Type B pancreatic cell (in vitro differentiated cells): ENCODE data around the gene CNOT10. TPM values are rescaled to one million over a fixed set of nuclear protein-coding genes. Genes with fewer than 3 reads are reported as not detected.

Experiments
- DNase-seq: peaks from one replicate; pipeline ENCODE4 v3.0.0; 2021; ENCODE audit warnings: mixed read lengths; ENCODE audit not compliant: unreplicated experiment; ENCODE audit errors: extremely low spot score
- H3K27ac Mint-ChIP-seq: 2 replicates; pipeline ENCODE4 v1.8.0; 2021; ENCODE audit warnings: mild to moderate bottlenecking, mixed read lengths
- H3K27me3 Mint-ChIP-seq: 2 replicates; pipeline ENCODE4 v1.8.0; 2021; ENCODE audit warnings: mixed read lengths
- H3K36me3 Mint-ChIP-seq: 2 replicates; pipeline ENCODE4 v1.8.0; 2021; ENCODE audit warnings: mixed read lengths
- H3K4me1 Mint-ChIP-seq: one replicate; pipeline ENCODE4 v1.8.0; 2021; ENCODE audit warnings: mixed read lengths; ENCODE audit not compliant: unreplicated experiment
- H3K4me3 Mint-ChIP-seq: 2 replicates; pipeline ENCODE4 v1.8.0; 2021; ENCODE audit warnings: mild to moderate bottlenecking, mixed read lengths
- H3K9me3 Mint-ChIP-seq: 2 replicates; pipeline ENCODE4 v1.8.0; 2021; ENCODE audit warnings: mixed read lengths
- CTCF ChIP-seq: fragments of 200-600 bp; sonication (generic); conservative IDR thresholded peaks from 2 replicates; pipeline ENCODE4 v1.5.0; 2021; ENCODE audit warnings: antibody characterized with exemption, mild to moderate bottlenecking
- total RNA-seq: library from RNA; stranded (reverse); gene quantifications from 2 replicates; pipeline ENCODE4 v1.2.1, GENCODE V29; 2021; ENCODE audit warnings: low replicate concordance

Gene CNOT10
- total RNA-seq, 1 donor from 2014 or later, result 42.8 TPM

DNA sequence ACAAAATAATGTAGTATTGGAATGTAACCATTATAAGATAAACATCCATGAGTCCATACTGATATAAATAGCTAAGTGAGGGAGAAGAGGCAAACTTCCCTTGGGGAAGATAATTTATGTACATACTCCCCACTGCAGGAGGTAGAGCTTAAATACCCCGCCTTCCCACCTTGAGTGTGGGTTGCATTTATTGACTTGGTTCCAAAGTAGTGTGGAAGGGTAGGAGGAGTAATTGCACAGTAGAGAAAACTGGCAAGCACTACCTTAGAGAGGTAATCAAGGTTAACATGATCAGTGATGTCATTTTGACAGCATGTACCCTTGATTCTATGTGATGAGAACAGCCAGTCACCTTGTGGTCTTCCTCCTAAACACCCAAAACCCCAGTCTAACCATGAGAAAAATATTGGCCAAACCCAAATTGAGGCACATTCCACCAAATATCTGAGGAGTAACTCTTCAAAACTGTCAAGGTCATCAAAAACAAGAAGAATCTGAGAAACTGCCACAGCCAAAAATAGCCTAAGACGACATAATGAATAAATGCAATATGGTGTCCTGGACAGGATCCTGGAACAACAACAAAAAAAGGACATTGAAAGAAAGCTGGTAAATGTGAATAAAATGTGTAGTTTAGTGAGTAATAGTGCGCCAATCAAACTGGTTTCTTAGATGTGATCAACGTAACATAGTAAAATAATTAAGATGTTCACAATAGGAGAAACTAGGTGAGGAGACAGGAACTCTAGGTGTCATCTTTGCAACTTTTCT is 774 bp upstream of the CNOT10 start:
- Mint-ChIP-seq H3K36me3 (peaks cover 9% of the 10 kb centered on the region), H3K27me3 (peaks cover 2% of the 10 kb centered on the region), H3K4me1 (peaks cover 23% of the 10 kb centered on the region), H3K27ac (peak overlapping the region; percentile 93), H3K4me3 (peak overlapping the region; percentile 92), H3K9me3 (no peaks in the 10 kb centered on the region)
- TF ChIP-seq CTCF, result no peak
- DNase-seq, result no peak

DNA sequence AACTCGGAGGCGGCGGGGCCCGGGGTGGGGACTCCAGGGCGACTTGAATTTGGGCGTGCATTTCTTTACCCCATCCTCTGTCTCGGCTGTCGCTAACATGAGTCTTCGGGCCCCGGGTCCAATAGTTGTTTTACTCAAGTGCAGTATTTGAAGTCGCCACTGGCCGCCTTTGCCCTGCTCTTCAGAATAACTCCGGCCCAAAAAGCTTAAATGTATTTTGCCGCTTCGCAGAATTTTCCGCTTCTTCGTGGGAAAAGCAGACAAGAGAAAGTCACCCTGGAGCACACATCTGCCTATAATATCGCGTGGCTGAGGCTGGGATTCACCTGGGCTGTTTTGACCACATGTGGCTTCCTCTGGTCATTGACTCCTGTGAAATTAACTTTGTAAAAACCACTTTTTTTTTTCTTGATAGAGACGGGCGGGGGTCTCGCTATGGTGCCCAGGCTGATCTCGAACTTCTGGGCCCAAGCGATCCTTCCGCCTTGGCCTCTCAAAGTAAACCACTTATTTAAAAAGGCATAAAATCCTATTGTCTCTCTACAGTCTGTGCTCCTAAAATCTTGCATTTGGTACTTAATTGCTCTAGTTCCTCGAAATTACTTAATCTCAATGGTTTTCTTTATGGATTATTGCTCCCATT is 676 bp downstream of the CNOT10 start:
- peak overlapping the region; percentile 93 for H3K27ac Mint-ChIP-seq
- peaks cover 23% of the 10 kb centered on the region for H3K4me1 Mint-ChIP-seq
- peak overlapping the region; percentile 92 for H3K4me3 Mint-ChIP-seq
- H3K36me3 Mint-ChIP-seq, result peaks cover 16% of the 10 kb centered on the region
- no peaks in the 10 kb centered on the region for H3K9me3 Mint-ChIP-seq
- TF ChIP-seq CTCF, result no peak
- no peak for DNase-seq
- H3K27me3 Mint-ChIP-seq, result no peaks in the 10 kb centered on the region

GRCh38 chr3:32686713-32687112 is 1.7 kb downstream of the CNOT10 start:
- Mint-ChIP-seq H3K27me3 (no peaks in the 10 kb centered on the region), H3K9me3 (no peaks in the 10 kb centered on the region), H3K27ac (no peak overlapping the region), H3K36me3 (peaks cover 16% of the 10 kb centered on the region), H3K4me3 (peak overlapping the region; percentile 92), H3K4me1 (peaks cover 23% of the 10 kb centered on the region)
- TF ChIP-seq CTCF, result no peak
- DNase-seq, result no peak

DNA sequence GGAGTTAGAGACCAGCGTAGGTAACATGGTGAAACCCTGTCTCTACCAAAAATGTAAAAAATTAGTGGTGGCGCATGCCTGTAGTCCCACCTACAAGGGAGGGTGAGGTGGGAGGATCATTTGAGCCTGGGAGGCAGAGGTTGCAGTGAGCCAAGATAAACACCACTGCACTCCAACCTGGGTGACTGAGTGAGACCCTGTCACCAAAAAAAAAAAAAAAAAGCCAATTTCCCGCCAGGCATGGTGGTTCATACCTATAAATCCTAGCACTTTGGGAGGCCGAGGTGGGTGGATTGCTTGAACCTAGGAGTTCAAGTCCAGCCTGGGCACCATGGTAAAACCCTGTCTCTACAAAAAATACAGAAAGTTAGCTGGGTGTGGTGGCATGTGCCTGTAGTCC is 6.9 kb downstream of the CNOT10 start:
- Mint-ChIP-seq H3K4me3 (no peak overlapping the region), H3K27me3 (no peaks in the 10 kb centered on the region), H3K4me1 (peaks cover 15% of the 10 kb centered on the region), H3K27ac (no peak overlapping the region), H3K9me3 (no peaks in the 10 kb centered on the region), H3K36me3 (peaks cover 16% of the 10 kb centered on the region)
- DNase-seq, result no peak
- TF ChIP-seq CTCF, result no peak

DNA sequence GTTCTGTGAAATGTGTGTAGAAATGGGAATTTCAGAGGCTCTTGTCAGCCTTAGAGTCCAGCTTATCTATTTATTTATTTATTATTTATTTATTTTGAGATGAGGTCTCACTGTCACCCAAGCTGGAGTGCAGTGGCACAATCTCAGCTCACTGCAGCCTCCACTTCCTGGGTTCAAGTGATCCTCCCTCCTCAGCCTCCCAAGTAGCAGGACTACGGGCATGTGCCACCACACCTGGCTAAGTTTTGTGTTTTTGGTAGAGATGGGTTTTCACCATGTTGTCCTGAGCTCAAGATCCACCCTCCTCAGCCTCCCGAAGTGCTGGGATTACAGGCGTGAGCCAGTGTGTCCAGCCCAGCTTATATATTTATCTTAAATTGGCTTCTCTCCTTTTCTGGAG is 11.5 kb downstream of the CNOT10 start:
- peaks cover 7% of the 10 kb centered on the region for H3K4me1 Mint-ChIP-seq
- H3K27me3 Mint-ChIP-seq, result no peaks in the 10 kb centered on the region
- H3K4me3 Mint-ChIP-seq, result no peak overlapping the region
- no peak for DNase-seq
- peaks cover 9% of the 10 kb centered on the region for H3K36me3 Mint-ChIP-seq
- H3K9me3 Mint-ChIP-seq, result no peaks in the 10 kb centered on the region
- no peak overlapping the region for H3K27ac Mint-ChIP-seq
- no peak for TF ChIP-seq CTCF
